ENCODE data around the gene KSR1.

KSR1 gene

DNA sequence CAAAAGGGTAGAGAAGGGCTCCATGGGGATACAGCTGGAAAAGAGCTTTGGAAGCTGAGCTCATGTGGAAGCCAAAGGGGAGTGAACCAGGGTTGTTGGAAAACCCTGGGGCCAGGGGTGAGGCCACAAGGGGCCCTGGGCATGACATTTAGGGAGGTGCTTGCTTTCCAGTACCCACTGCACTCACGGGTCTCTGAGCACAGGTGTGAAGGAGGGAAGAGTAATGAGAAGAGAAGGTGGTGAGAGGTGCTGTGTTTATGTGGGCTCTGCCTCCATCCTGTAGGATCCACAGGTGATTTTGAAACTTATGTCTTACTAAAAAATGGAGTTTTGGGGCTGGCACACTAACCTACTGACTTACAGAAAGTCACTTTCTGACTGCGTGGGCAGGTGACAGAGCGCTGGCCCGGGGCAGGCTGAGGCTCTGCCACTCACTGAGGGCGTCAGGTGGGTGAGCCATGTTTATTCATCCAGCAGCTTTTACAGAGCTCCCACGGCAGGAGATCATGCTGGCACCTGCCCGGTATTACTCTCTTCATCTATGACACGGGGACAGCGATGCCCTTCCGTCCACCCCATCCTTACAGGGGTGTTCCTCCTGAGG, 18.9 kb downstream of the KSR1 start:
- DNase-seq = no peak

DNA sequence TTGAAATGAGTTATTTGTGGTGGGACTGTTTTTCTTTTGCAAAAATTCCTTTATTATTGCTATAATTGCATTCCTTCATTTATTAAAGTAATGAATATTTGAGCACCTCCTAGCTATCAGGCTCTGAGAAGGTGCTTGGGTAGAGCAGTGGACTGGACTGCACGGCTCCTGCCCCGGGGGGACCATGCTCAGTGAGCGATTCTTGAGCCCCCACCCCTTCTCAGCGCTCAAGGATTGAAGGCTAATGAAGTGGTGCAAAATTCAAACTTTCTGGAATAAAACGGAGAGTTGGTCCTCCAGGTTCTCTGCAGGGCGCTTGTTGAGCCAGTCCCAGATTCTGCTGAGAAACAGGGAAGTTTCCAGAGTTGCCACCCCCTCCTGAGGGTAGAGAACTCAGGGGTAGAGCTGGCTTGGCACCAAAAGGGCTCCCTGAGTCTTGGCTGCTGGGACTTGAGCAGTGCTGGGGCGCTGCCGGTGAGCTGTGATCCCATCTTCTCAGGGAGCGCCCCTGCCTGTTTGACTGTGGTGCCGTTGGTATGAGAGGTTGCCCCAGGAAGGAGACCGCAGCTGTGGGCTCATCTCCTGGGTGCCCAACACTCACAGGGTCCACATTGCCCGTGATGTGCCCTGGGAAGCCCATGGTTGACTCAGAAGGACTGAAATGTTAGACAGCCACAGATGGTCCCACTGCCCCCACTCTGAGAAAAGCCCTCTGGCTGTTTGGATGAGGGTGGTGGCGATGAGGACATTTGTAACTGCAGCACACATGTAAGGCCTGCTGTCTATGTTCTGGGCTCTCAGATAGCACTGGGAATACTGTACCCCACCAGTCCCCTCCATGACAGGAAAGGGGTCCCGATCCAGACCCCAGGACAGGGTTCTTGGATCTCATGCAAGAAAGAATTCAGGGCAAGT, 20.0 kb downstream of the KSR1 start:
- no peak for DNase-seq

DNA sequence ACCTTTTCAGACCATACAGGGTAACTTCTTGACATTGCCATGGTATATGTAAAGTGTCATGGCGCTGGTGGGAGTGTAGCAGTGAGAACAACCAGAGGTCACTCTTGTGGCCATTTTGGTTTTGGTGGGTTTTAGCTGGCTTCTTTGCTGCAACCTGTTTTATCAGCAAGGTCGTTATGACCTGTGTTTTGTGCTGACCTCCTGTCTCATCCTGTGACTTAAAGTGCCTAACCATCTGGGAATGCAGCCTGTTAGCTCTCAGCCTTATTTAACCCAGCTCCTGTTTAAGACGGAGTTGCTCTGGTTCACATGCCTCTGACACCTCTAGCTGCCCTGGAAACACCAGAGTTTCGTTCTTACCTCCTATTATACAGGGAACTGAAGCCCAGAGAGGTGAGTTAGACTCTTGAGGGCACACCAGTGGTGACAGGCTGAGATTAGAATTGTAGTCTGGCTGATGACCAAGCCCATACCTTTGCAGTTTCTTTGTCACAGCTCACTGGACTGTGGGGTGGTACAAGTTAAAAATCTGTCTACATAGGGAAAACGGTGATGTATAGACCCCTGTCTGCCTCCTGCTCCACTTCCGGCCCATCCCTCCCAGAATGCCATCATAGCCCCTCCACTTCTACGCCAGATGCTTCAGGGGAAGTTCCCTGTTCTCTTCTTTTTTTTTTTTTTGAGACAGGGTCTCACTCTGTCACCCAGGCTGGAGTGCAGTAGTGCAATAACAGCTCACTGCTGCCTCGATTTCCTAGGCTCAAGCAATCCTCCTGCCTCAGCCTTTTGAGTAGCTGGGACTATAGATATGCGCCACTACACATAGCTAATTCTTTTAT, 21.0 kb downstream of the KSR1 start:
- DNase-seq = no peak

DNA sequence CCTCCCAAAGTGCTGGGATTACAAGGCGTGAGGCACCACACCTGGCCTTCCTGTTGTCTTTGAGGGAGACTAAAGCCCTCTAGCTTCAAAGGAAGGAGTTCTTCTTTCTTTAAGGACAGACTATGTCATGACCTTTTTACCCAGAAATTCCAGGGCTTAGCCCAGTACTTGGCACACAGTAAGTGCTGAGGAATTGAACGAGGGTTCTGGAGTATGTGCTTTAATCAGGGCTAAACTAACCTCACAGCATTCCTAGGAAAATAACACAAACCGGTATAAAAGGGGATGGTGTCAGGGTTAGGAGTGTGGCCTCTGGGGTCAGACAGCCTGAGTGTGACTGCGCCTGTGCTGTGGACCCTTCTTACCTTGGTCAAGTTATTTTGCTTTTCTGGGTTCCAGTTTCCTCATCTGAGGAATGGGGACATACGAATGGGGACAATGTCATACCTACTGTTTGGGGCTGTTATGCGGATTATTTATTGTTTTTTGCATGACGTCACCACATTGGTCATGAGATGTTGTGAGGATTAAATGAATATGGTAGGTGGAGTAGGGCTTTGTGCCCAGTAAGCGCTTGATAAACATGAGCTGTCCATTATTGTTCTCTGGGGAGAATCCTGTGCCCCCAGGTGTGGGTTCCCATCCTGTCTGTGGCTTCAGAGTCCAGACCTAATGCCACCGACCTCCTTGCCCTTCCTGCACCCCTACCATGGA, 21.9 kb downstream of the KSR1 start:
- no peak for DNase-seq

DNA sequence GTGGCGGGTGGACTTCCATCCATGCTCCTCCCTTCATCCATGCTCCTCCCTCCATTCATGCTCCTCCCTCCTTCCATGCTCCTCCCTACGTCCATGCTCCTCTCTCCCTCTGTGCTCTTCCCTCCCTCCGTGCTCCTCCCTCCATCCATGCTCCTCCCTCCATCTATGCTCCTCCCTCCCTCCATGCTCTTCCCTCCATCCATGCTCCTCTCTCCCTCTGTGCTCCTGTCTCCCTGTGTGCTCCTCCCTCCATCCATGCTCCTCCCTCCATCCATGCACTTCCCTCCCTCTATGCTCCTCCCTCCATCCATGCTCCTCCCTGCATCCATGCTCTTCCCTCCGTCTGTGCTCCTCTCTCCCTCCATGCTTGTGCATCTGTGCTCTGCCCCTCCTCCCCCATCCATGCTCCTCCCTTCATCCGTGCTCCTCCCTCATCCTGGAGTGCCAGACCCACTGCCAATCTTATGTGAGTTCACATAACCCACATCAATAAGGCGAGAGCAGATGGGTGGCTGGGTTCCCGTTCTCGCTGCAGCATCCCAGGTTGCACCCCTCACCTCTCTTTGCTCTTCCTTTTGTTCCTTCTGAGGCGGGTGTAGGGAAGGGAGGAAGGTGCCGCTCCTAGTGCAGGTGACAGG, 22.8 kb downstream of the KSR1 start:
- DNase-seq = no peak

DNA sequence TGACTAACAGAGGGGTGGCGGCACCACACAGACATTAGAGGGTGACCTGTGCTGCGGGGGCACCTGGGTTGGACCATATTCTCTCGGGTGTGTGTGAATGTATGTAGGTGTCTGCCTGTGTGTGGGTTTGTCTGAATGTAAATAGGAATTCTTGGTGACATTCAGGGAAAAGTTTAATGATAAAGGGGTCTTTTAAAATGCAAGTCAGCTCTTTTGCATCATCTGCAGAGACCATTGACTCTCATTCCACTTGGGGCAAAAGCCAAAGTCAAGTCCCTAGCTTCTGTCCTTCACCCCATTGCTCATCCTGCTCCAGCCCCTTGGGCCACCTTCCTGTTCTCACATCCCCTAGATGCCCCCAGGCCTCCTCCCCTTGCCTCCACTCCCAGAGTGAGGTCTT, 23.6 kb downstream of the KSR1 start:
- DNase-seq = no peak

DNA sequence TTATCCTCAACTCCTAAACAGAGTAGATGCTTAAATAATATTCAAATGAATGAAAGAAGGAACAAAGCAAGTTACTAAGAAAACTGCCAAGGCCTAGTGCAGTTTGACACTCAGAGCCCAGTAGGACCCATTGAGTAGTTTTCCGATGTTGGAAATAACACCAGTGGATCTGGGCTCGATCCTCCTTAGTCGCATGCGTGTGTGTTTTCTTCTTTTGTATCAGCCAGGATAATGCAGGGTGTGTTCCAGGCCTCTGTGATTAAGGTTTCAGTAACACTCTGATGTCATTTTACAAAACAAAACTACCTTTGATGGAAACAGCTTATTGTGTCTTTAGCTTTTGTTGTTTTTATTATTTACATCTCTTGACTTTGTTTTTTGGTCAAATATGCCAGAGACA, 24.5 kb downstream of the KSR1 start:
- no peak for DNase-seq

DNA sequence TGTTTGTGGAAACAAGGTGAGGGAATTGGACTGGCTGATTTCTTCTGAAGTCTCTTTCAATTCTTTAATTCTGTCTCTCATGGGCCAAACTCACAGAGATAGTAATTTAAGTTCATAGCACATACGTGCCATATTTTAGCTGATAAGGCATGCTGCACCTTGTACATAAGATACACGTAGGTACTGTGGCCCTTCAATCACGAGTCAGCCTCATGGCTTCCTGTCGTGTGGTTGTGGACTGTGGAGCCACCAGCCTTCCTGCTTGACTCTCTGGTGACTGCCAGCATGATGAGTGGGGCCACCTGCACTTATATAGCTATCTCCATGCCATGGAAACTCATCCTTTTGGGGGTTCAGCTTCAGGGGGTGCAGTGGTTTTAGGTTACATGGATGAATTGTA, 25.1 kb downstream of the KSR1 start:
- no peak for DNase-seq

DNA sequence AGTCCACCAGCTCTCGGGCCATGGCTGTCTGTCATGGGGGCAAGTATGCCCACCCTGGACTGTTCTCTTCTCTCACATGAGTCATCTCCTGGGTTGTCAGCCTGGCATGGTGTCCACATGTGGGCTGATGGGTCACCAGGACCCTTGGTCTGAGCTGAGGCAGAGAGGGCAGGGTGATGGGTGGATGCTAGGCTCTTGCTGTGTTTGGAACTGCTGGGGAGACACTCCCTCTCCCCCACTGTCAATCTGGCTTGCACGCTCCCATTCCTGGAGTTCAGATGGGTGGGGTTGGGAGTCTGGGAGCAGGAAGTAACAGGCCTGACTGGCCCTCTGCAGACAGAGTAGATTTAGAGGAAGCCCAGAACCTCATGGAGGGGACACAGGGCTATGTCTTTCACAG, 28.9 kb downstream of the KSR1 start:
- no peak for DNase-seq

DNA sequence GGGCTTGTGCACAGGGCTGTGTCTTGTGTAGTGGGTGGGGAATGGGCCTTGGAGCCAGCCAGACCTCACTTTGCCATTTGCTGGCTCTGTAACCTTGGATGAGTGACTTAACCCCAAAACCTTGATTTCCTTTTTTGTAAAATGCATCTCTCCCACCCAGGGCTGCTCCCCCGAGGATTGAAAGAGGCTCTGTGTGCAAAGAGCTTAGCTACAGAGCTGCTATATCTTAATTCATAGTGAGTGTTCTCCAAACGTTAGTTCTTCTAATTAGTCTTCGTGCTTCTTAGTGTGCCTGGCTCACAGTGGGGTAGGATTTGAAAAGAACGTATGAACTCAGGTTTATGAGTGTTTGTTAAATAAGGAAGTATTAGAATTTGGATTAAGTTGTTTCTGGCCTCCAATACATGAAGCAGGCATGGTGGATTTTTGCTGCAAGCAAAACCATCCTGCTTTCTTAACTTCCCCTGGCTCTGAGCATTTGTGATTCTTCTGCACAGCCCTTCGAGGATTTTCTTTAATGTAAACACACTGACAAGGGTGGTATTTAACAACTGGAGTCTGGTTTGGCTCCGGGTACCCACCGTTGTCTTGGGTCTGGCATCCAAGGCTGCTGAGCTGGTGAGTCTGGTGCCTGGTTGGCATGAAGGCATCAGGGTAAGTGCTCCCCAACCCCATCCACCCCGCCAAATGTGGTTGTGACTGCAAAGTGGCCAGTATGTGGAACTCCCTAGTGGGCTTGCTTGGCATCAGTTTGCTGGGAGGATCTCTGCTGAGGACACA, 29.7 kb downstream of the KSR1 start:
- no peak for DNase-seq

DNA sequence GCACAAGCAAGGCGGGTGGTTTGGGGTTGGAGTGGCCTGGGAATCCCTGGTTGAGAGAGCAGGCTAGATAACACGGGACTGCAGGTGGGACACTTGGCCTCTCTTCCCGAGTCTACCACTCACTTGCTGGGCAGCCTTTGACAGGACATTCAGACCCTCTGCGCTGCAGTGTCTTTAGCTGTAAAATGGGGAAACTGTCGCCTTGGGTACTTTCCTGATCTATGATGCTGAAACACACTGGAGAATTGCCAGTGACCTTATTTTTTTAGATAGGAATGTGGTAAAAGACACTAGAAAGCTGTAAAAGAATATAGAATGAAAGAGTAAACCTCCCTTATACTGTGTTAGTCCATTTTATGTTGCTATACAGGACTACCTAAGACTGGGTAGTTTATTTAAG, 30.5 kb downstream of the KSR1 start:
- DNase-seq = no peak

DNA sequence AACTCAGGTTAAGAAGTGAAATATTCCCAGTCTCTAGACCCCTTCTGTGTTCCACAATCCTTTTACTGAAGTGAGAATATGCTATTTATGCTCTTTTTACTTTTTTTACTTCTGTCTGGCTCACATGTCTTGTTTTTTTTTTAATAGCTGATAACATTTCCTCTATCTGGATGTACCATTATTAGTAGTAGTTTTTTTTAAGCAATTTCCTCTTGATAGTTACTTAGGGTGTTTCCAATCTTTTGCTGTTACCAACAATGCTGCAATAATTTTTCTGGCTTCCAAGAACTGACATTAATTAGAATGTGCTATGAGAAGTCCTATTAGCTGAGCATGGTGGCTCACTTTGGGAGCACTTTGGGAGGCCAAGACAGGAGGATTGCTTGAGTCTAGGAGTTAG, 32.0 kb downstream of the KSR1 start:
- no peak for DNase-seq

DNA sequence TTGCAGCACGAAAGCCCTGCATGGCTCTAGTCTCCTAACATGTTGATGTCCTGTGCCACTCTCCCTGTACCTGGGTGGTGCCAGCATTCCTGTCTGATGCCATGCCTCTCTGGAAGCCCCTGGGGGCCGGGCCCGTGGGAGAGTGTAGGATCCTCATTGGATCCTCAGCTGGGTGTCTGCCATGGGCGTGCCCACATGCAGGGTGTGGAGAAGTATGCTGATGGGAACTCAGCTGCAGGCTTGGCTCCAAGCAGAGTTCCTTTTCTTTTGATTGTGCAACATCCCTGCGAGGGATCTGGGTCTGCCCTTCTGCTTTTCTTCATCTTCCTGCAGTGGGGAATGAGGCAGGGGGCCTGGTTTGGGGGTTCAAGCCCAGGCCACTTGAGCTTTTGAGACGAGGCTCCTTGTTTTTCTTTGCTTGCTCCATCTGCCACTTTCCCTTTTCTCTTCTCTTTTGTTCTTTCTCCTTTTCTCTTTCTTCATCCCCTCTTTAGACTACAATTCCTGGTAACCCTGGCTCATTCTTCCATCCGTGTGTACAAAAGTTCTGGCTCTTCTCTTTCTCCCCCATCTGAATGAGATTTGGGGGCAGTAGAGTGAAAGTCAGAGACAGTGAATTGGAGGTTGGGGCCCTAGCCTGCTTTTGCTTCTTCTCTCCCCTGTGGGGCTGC, 32.9 kb downstream of the KSR1 start:
- DNase-seq = no peak

DNA sequence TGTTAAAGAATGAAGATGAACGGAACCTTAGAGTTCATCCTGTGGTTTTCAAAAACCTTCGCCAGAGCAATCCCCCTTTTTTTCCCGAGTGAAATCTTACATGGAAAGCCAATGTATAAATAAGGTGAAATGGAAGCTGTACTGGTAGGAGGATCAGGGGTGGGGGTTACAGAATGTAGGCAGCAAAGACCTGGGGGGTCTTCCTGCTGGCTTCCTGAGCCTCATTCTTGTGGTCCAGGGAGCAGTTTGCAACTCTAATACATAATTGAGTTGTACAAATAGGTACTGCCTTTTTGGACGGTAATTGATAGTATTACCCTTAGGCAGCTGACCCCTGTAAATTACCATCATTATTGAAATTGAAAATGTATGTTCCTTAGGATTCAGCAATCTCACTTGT, 34.1 kb downstream of the KSR1 start:
- no peak for DNase-seq

DNA sequence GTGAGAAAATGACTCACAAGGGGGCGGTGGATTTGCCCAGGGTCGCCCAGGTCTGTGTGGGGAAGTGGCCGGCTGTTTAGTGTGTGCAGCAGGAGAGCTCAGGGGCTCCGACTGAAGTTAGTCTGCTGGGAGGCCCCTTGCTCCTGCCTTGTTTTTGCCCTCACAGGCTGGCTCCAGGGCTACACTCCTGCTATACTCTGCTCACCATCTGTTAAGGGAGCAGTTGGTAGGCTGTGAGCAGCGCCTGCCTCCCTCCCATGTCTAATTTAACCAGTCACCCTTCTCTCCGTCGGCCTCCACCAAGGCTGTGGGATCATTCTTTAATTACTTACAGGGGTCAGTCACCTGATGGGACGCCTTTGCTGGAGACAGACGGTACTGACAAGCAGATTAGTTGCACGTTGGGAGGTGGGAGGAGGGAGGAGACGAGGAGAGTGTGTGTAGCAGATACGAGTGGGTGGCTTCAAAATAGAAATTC, 35.5 kb downstream of the KSR1 start:
- DNase-seq = no peak

DNA sequence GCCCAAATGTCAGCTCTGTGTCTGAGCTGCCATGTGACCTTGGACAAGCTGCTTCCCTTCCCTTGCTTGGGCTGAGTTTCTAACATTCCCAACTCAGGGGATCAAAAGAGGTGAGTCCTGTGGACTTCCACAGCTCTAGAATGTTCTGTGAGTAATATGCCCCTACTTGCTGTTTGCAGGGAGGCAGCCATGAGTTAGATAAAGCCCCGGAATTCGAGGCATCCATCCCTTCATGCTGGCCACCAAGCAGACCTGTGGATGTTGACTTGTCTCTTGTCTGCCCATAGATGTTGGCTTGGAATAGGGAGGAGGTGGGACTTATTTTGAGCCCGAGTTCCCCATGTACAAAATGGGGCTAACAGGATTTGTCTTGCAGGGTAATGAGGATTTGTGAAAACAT, 36.2 kb downstream of the KSR1 start:
- no peak for DNase-seq

DNA sequence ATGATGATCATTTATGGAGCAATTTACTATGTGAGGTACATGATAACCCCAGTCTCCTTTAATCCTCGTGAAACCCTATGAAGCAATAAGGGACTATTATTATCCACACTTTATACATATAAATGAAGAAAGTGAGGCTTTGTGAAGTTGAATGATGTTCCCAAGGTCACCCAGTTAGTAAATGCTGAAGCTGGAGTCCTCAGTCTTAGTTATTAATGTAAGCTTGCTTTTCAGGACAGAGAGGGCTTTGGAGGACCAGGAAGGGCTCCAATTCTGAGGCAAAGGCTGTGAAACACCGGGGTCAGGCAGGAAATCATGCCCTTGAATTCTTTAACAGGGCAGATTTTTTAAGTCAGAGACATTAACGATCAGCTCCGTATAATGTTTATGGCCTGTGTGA, 36.8 kb downstream of the KSR1 start:
- DNase-seq = no peak

DNA sequence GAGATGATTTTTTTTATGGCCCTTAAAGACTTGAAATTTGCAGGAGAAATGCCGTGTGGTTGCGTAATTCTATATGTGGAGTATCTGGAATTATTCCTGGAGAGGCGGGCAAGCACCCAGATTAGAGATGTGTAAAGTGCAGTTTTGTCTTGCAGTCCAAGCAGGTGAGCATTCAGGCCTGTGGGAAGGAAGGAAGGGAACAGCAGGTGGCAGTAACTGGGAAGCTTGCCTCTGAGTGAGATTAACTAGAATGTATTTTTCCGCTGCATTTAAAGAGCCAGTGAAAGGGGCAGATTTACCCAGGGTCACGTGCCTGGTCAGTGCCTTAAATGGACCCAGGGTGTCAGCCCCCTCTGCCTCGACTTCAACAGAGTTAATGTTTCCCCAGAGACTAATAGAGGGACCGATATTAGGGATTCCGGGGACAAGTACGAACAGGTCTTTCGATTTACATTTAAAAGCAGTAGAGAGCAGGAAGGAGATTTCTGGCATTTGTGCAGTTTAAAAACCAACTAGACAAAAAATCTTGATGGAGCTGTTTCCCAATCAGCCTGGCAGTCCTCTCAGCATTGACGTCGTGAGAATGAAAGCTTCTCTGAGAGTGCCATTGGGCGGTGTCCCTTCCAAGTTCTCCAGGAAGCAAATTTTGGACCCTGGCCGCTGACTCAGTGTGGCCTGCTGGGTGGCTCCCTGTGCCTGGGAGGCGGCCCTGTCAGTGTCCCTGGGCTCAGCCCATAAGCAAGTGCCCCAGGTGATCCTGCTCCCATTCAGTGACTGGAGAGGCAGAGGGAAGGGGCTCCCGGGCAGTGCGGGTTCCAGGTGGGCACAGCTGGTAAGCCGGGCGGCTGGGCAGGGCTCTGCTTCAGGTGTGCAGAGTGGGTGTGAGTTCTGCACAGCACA, 38.2 kb downstream of the KSR1 start:
- DNase-seq = peak; percentile 63

DNA sequence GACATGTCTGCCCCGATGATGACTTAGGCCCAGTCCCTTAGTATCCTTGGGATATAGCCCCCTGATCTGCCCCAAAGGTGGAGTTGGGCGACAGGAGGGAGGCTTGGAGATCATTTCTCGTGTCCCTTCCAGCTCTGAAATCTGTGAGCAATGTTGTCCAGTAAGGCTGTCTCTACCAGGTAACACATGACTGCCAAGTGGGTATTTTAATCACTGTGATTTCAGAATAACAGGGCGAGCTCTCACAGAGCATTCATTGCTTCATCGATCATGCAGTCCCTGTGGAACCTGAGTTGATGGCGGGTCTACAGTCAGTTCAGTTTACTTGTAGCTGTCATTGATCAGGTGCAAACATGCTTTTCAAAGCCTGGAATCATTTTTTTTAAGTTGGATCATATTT, 39.2 kb downstream of the KSR1 start:
- no peak for DNase-seq

DNA sequence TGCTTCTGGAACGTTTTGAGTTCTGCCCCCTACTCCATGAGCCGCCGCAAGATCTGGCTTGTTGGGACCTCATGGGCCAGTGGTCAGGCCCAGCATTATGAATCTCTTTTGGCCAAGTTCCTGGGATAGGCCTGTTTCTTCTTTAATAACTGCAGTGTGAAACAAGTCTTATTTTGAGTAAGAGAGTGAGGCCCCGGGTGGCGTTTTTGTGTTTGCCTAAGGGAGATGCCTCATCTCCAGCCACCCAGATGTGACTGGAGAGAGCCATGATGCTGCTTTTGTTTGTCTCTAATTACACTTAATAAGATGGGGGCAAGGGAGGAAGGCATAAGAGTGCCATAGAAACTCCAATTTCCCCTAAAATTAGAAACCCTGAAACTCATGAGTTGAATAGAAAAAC, 39.8 kb downstream of the KSR1 start:
- DNase-seq = no peak
